ENCODE measurements around the gene UQCC3.

DNA sequence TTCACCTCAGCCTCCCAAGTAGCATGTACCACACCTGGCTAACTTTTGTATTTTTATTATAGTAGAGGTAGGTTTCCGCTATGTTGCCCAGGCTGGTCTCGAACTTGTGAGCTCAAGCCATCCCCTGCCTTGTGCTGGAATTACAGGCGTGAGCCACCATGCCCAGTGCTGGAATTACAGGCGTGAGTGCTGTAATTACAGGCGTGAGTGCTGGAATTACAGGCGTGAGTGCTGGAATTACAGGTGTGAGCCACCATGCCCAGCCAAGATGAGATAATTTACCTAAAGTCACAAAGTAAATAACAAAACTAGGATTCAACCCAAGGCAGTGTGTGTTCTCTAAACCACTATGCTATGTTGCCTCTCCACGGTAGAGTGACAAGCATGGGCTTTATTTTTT lies 11.0 kb downstream of the UQCC3 start:
- TF ChIP-seq, protein P1, sequence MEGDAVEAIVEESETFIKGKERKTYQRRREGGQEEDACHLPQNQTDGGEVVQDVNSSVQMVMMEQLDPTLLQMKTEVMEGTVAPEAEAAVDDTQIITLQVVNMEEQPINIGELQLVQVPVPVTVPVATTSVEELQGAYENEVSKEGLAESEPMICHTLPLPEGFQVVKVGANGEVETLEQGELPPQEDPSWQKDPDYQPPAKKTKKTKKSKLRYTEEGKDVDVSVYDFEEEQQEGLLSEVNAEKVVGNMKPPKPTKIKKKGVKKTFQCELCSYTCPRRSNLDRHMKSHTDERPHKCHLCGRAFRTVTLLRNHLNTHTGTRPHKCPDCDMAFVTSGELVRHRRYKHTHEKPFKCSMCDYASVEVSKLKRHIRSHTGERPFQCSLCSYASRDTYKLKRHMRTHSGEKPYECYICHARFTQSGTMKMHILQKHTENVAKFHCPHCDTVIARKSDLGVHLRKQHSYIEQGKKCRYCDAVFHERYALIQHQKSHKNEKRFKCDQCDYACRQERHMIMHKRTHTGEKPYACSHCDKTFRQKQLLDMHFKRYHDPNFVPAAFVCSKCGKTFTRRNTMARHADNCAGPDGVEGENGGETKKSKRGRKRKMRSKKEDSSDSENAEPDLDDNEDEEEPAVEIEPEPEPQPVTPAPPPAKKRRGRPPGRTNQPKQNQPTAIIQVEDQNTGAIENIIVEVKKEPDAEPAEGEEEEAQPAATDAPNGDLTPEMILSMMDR (IDR thresholded peaks at IDR 0.05), result no peak
- no peak for TF ChIP-seq POLR2AphosphoS5 (IDR thresholded peaks at IDR 0.05)

Data from breast epithelium (tissue), 3 donors.